ENCODE measurements around the gene CGN.

The CGN gene

GRCh38 chr1:151491641-151492040, 19.5 kb upstream of the CGN start:
- H3K4me3 ChIP-seq (ENCODE audit: low read depth, low read length): no peak overlapping the region
- TF ChIP-seq CTCF (IDR thresholded peaks at IDR 0.05; ENCODE audit: low read depth, low read length): no peak

GRCh38 chr1:151492120-151492519, 19.1 kb upstream of the CGN start:
- no peak for TF ChIP-seq CTCF (IDR thresholded peaks at IDR 0.05; ENCODE audit: low read depth, low read length)
- no peak overlapping the region for H3K4me3 ChIP-seq (ENCODE audit: low read depth, low read length)

- no peak overlapping the region for H3K4me3 ChIP-seq (ENCODE audit: low read depth, low read length)
- TF ChIP-seq CTCF (IDR thresholded peaks at IDR 0.05; ENCODE audit: low read depth, low read length): no peak
These were observed 18.1 kb upstream of the CGN start for GRCh38 chr1:151493042-151493441.

GRCh38 chr1:151494741-151495281, 16.4 kb upstream of the CGN start:
- no peak overlapping the region for H3K4me3 ChIP-seq (ENCODE audit: low read depth, low read length)
- no peak for TF ChIP-seq CTCF (IDR thresholded peaks at IDR 0.05; ENCODE audit: low read depth, low read length)

- H3K4me3 ChIP-seq (ENCODE audit: low read depth, low read length): no peak overlapping the region
- no peak for TF ChIP-seq CTCF (IDR thresholded peaks at IDR 0.05; ENCODE audit: low read depth, low read length)
These were observed 15.9 kb upstream of the CGN start for GRCh38 chr1:151495316-151495715.

- no peak overlapping the region for H3K4me3 ChIP-seq (ENCODE audit: low read depth, low read length)
- TF ChIP-seq CTCF (IDR thresholded peaks at IDR 0.05; ENCODE audit: low read depth, low read length): no peak
These were observed 11.8 kb upstream of the CGN start for GRCh38 chr1:151499365-151499764.

GRCh38 chr1:151499930-151500329, 11.3 kb upstream of the CGN start:
- TF ChIP-seq CTCF (IDR thresholded peaks at IDR 0.05; ENCODE audit: low read depth, low read length): no peak
- H3K4me3 ChIP-seq (ENCODE audit: low read depth, low read length): no peak overlapping the region
